HEK293 (cell line): ENCODE results near the gene PKD2L1.

ENCODE experiments used
- GFI1B ChIP-seq: fragments of 450-650 bp; formaldehyde crosslinking; IDR thresholded peaks from 2 replicates; pipeline ENCODE4 v1.5.1; 2016; ENCODE audit warnings: missing biosample characterization, missing genetic modification characterization
- KLF1 ChIP-seq: fragments of 450-650 bp; formaldehyde crosslinking; IDR thresholded peaks from 2 replicates; pipeline ENCODE4 v1.5.1; 2016; ENCODE audit warnings: missing biosample characterization, missing genetic modification characterization
- KLF7 ChIP-seq: fragments of 450-650 bp; formaldehyde crosslinking; IDR thresholded peaks from 2 replicates; pipeline ENCODE4 v1.5.1; 2016; ENCODE audit warnings: missing biosample characterization, missing genetic modification characterization, borderline replicate concordance
- RBAK ChIP-seq: fragments of 450-650 bp; formaldehyde crosslinking; IDR thresholded peaks from 2 replicates; pipeline ENCODE4 v1.5.1; 2016; ENCODE audit warnings: missing biosample characterization, missing genetic modification characterization
- TRIM28 ChIP-seq: IDR thresholded peaks from 2 replicates; pipeline ENCODE4 v1.6.1; 2011; ENCODE audit warnings: low read length, control low read depth, borderline replicate concordance
- ZBTB7A ChIP-seq: fragments of 450-650 bp; formaldehyde crosslinking; IDR thresholded peaks from 2 replicates; pipeline ENCODE4 v1.5.1; 2016; ENCODE audit warnings: low read depth, missing biosample characterization, missing genetic modification characterization
- ZFP69B ChIP-seq: fragments of 450-650 bp; formaldehyde crosslinking; IDR thresholded peaks from 2 replicates; pipeline ENCODE4 v1.5.1; 2016; ENCODE audit warnings: missing biosample characterization, missing genetic modification characterization
- ZIC2 ChIP-seq: fragments of 450-650 bp; formaldehyde crosslinking; IDR thresholded peaks from 2 replicates; pipeline ENCODE4 v1.5.1; 2016; ENCODE audit warnings: missing biosample characterization, missing genetic modification characterization
- ZNF174 ChIP-seq: fragments of 450-650 bp; formaldehyde crosslinking; IDR thresholded peaks from 2 replicates; pipeline ENCODE4 v1.5.0; 2017; ENCODE audit warnings: missing biosample characterization, mild to moderate bottlenecking, missing genetic modification characterization
- ZNF202 ChIP-seq: fragments of 450-650 bp; formaldehyde crosslinking; IDR thresholded peaks from 2 replicates; pipeline ENCODE4 v1.5.1; 2016; ENCODE audit warnings: missing biosample characterization, missing genetic modification characterization, borderline replicate concordance
- ZNF350 ChIP-seq: fragments of 450-650 bp; formaldehyde crosslinking; IDR thresholded peaks from 2 replicates; pipeline ENCODE4 v1.5.0; 2017; ENCODE audit warnings: missing biosample characterization, mild to moderate bottlenecking, missing genetic modification characterization
- ZNF426 ChIP-seq: fragments of 450-650 bp; formaldehyde crosslinking; IDR thresholded peaks from 2 replicates; pipeline ENCODE4 v1.5.1; 2017; ENCODE audit warnings: missing biosample characterization, missing genetic modification characterization, mild to moderate bottlenecking, inconsistent platforms, moderate library complexity
- ZNF48 ChIP-seq: fragments of 450-650 bp; formaldehyde crosslinking; IDR thresholded peaks from 2 replicates; pipeline ENCODE4 v1.5.1; 2016; ENCODE audit warnings: missing biosample characterization, missing genetic modification characterization
- ZNF510 ChIP-seq: fragments of 450-650 bp; formaldehyde crosslinking; IDR thresholded peaks from 2 replicates; pipeline ENCODE4 v1.5.1; 2018; ENCODE audit warnings: mild to moderate bottlenecking, missing genetic modification characterization, missing biosample characterization; ENCODE audit not compliant: insufficient replicate concordance
- ZNF558 ChIP-seq: fragments of 450-650 bp; formaldehyde crosslinking; IDR thresholded peaks from 2 replicates; pipeline ENCODE4 v1.5.1; 2016; ENCODE audit warnings: missing biosample characterization, missing genetic modification characterization
- ZNF560 ChIP-seq: fragments of 450-650 bp; formaldehyde crosslinking; IDR thresholded peaks from 2 replicates; pipeline ENCODE4 v1.5.1; 2017; ENCODE audit warnings: missing biosample characterization, missing genetic modification characterization, borderline replicate concordance
- ZNF664 ChIP-seq: fragments of 450-650 bp; formaldehyde crosslinking; IDR thresholded peaks from 2 replicates; pipeline ENCODE4 v1.5.1; 2016; ENCODE audit warnings: missing biosample characterization, missing genetic modification characterization
- ZNF843 ChIP-seq: fragments of 450-650 bp; formaldehyde crosslinking; IDR thresholded peaks from 2 replicates; pipeline ENCODE4 v1.5.1; 2016; ENCODE audit warnings: missing biosample characterization, missing genetic modification characterization
- ZSCAN16 ChIP-seq: fragments of 450-650 bp; formaldehyde crosslinking; IDR thresholded peaks from 2 replicates; pipeline ENCODE4 v1.5.1; 2016; ENCODE audit warnings: missing biosample characterization, missing genetic modification characterization
- ZXDB ChIP-seq: fragments of 450-650 bp; formaldehyde crosslinking; IDR thresholded peaks from 2 replicates; pipeline ENCODE4 v1.5.1; 2016; ENCODE audit warnings: missing biosample characterization, missing genetic modification characterization
- TF ChIP-seq, protein P1 (sequence below): IDR thresholded peaks from 2 replicates; pipeline ENCODE4 v1.6.1; 2011; ENCODE audit warnings: mild to moderate bottlenecking, low read depth, low read length, borderline replicate concordance
- TF ChIP-seq, protein P2 (sequence below): fragments of 450-650 bp; formaldehyde crosslinking; IDR thresholded peaks from 2 replicates; pipeline ENCODE4 v1.5.1; 2016; ENCODE audit warnings: missing biosample characterization, missing genetic modification characterization
- TF ChIP-seq, protein P3 (sequence below): fragments of 450-650 bp; formaldehyde crosslinking; IDR thresholded peaks from 2 replicates; pipeline ENCODE4 v1.5.1; 2016; ENCODE audit warnings: missing biosample characterization, missing genetic modification characterization
- TF ChIP-seq, protein P4 (sequence below): fragments of 450-650 bp; formaldehyde crosslinking; IDR thresholded peaks from 2 replicates; pipeline ENCODE4 v1.5.1; 2017; ENCODE audit warnings: missing biosample characterization, missing genetic modification characterization
- TF ChIP-seq, protein P5 (sequence below): fragments of 450-650 bp; formaldehyde crosslinking; IDR thresholded peaks from 2 replicates; pipeline ENCODE4 v1.5.1; 2016; ENCODE audit warnings: missing biosample characterization, missing genetic modification characterization
- TF ChIP-seq, protein P6 (sequence below): fragments of 450-650 bp; formaldehyde crosslinking; IDR thresholded peaks from 2 replicates; pipeline ENCODE4 v1.5.1; 2016; ENCODE audit warnings: missing biosample characterization, missing genetic modification characterization
- TF ChIP-seq, protein P7 (sequence below): fragments of 450-650 bp; formaldehyde crosslinking; IDR thresholded peaks from 2 replicates; pipeline ENCODE4 v1.5.1; 2016; ENCODE audit warnings: missing biosample characterization, missing genetic modification characterization

The PKD2L1 gene

DNA sequence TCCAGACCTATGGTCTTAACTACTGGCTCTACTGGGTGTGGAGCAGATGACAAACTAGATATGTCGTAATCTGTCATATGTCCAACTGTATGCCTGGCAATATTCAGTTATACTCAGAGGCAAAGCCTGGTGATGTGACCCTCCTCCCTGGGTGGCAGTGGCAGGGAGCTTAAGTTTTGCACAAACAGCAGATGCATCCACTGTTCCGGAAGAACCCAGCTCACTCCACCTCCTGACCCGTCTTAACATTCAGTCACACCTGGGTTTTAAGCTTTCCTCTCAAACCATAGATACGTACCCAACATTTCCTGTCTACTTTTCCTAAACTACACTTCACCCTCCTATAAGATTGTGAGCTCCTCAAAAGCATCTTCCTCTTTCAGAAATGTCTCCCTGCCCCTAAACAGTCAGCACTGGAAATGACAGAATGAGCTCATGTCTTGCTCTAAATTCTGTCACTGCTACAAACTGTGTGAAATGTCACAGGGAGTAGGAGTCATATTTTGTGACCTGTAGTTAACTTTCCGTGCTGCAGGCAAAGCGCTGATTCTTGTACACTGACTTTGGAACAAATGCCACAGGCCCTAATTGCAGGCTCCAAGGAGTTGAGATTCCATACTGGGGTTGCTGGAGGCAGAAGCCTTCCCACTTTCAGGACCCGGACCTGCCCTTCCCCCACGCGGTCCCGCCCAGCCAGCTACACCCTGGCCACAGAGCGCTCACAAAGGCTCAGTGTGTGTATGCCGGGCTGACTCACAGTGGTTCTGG is 40.9 kb upstream of the PKD2L1 start (continued):
- TF ChIP-seq ZBTB7A (tag by site-specific recombination) = no peak
- no peak for TF ChIP-seq ZNF202 (tag by site-specific recombination)
- TF ChIP-seq, protein P1, sequence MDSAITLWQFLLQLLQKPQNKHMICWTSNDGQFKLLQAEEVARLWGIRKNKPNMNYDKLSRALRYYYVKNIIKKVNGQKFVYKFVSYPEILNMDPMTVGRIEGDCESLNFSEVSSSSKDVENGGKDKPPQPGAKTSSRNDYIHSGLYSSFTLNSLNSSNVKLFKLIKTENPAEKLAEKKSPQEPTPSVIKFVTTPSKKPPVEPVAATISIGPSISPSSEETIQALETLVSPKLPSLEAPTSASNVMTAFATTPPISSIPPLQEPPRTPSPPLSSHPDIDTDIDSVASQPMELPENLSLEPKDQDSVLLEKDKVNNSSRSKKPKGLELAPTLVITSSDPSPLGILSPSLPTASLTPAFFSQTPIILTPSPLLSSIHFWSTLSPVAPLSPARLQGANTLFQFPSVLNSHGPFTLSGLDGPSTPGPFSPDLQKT = no peak
- TF ChIP-seq, protein P2, sequence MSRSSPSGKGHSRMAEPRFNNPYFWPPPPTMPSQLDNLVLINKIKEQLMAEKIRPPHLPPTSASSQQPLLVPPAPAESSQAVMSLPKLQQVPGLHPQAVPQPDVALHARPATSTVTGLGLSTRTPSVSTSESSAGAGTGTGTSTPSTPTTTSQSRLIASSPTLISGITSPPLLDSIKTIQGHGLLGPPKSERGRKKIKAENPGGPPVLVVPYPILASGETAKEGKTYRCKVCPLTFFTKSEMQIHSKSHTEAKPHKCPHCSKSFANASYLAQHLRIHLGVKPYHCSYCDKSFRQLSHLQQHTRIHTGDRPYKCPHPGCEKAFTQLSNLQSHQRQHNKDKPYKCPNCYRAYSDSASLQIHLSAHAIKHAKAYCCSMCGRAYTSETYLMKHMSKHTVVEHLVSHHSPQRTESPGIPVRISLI (tag by site-specific recombination) = no peak
- no peak for TF ChIP-seq ZNF426 (tag by site-specific recombination)
- TF ChIP-seq ZNF560 (tag by site-specific recombination) = no peak
- TF ChIP-seq KLF1 (tag by site-specific recombination) = peak; percentile 84
- TF ChIP-seq ZXDB (tag by site-specific recombination) = peak; percentile 54; the same call in 1 of the 2 replicates
- no peak for TF ChIP-seq ZNF48 (tag by site-specific recombination)
- TF ChIP-seq ZSCAN16 (tag by site-specific recombination) = no peak
- TF ChIP-seq, protein P3, sequence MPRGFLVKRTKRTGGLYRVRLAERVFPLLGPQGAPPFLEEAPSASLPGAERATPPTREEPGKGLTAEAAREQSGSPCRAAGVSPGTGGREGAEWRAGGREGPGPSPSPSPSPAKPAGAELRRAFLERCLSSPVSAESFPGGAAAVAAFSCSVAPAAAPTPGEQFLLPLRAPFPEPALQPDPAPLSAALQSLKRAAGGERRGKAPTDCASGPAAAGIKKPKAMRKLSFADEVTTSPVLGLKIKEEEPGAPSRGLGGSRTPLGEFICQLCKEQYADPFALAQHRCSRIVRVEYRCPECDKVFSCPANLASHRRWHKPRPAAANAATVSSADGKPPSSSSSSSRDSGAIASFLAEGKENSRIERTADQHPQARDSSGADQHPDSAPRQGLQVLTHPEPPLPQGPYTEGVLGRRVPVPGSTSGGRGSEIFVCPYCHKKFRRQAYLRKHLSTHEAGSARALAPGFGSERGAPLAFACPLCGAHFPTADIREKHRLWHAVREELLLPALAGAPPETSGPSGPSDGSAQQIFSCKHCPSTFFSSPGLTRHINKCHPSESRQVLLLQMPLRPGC (tag by site-specific recombination) = 0 out of 2 replicates have a peak, but pooled peaks have one; percentile 36
- TF ChIP-seq ZNF350 (tag by site-specific recombination) = no peak
- no peak for TF ChIP-seq ZNF174 (tag by site-specific recombination)
- peak; percentile 60; the same call in 1 of the 2 replicates for TF ChIP-seq KLF7 (tag by site-specific recombination)
- TF ChIP-seq, protein P4, sequence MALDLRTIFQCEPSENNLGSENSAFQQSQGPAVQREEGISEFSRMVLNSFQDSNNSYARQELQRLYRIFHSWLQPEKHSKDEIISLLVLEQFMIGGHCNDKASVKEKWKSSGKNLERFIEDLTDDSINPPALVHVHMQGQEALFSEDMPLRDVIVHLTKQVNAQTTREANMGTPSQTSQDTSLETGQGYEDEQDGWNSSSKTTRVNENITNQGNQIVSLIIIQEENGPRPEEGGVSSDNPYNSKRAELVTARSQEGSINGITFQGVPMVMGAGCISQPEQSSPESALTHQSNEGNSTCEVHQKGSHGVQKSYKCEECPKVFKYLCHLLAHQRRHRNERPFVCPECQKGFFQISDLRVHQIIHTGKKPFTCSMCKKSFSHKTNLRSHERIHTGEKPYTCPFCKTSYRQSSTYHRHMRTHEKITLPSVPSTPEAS = peak; percentile 54; the same call in 1 of the 2 replicates
- TF ChIP-seq ZFP69B (tag by site-specific recombination) = peak; percentile 74; the same call in 1 of the 2 replicates
- TF ChIP-seq ZNF843 (tag by site-specific recombination) = peak; percentile 24; the same call in 1 of the 2 replicates
- TF ChIP-seq, protein P5, sequence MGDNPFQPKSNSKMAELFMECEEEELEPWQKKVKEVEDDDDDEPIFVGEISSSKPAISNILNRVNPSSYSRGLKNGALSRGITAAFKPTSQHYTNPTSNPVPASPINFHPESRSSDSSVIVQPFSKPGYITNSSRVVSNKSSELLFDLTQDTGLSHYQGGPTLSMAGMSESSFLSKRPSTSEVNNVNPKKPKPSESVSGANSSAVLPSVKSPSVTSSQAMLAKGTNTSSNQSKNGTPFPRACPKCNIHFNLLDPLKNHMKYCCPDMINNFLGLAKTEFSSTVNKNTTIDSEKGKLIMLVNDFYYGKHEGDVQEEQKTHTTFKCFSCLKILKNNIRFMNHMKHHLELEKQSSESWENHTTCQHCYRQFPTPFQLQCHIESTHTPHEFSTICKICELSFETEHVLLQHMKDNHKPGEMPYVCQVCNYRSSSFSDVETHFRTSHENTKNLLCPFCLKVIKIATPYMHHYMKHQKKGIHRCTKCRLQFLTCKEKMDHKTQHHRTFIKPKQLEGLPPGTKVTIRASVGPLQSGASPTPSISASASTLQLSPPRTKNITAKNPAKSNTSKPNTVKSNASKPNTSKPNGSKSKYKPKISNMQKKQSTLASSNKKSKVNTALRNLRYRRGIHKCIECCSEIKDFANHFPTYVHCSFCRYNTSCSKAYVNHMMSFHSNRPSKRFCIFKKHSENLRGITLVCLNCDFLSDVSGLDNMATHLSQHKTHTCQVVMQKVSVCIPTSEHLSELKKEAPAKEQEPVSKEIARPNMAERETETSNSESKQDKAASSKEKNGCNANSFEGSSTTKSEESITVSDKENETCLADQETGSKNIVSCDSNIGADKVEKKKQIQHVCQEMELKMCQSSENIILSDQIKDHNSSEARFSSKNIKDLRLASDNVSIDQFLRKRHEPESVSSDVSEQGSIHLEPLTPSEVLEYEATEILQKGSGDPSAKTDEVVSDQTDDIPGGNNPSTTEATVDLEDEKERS (tag by site-specific recombination) = no peak
- TF ChIP-seq GFI1B (tag by site-specific recombination) = no peak
- no peak for TF ChIP-seq ZNF510 (tag by site-specific recombination)
- peak; percentile 51 for TF ChIP-seq TRIM28
- TF ChIP-seq ZIC2 = peak; percentile 31
- TF ChIP-seq, protein P6, sequence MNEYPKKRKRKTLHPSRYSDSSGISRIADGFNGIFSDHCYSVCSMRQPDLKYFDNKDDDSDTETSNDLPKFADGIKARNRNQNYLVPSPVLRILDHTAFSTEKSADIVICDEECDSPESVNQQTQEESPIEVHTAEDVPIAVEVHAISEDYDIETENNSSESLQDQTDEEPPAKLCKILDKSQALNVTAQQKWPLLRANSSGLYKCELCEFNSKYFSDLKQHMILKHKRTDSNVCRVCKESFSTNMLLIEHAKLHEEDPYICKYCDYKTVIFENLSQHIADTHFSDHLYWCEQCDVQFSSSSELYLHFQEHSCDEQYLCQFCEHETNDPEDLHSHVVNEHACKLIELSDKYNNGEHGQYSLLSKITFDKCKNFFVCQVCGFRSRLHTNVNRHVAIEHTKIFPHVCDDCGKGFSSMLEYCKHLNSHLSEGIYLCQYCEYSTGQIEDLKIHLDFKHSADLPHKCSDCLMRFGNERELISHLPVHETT (tag by site-specific recombination) = 0 out of 2 replicates have a peak, but pooled peaks have one; percentile 11
- TF ChIP-seq ZNF558 (tag by site-specific recombination) = 0 out of 2 replicates have a peak, but pooled peaks have one; percentile 14
- no peak for TF ChIP-seq RBAK
- TF ChIP-seq, protein P7, sequence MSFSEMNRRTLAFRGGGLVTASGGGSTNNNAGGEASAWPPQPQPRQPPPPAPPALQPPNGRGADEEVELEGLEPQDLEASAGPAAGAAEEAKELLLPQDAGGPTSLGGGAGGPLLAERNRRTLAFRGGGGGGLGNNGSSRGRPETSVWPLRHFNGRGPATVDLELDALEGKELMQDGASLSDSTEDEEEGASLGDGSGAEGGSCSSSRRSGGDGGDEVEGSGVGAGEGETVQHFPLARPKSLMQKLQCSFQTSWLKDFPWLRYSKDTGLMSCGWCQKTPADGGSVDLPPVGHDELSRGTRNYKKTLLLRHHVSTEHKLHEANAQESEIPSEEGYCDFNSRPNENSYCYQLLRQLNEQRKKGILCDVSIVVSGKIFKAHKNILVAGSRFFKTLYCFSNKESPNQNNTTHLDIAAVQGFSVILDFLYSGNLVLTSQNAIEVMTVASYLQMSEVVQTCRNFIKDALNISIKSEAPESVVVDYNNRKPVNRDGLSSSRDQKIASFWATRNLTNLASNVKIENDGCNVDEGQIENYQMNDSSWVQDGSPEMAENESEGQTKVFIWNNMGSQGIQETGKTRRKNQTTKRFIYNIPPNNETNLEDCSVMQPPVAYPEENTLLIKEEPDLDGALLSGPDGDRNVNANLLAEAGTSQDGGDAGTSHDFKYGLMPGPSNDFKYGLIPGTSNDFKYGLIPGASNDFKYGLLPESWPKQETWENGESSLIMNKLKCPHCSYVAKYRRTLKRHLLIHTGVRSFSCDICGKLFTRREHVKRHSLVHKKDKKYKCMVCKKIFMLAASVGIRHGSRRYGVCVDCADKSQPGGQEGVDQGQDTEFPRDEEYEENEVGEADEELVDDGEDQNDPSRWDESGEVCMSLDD (tag by site-specific recombination) = no peak
- TF ChIP-seq ZNF664 (tag by site-specific recombination) = no peak
